Suppressor macrophage treated with lipopolysaccharide for 4 hours (primary cell): ENCODE data around the gene H3-3A.
A peak's percentile ranks its signal among the peaks of the same experiment; 100 is the strongest.

Source experiments
- DNase-seq: peaks from one replicate; pipeline ENCODE4 v3.0.0-alpha.2; 2020

Gene H3-3A

DNA sequence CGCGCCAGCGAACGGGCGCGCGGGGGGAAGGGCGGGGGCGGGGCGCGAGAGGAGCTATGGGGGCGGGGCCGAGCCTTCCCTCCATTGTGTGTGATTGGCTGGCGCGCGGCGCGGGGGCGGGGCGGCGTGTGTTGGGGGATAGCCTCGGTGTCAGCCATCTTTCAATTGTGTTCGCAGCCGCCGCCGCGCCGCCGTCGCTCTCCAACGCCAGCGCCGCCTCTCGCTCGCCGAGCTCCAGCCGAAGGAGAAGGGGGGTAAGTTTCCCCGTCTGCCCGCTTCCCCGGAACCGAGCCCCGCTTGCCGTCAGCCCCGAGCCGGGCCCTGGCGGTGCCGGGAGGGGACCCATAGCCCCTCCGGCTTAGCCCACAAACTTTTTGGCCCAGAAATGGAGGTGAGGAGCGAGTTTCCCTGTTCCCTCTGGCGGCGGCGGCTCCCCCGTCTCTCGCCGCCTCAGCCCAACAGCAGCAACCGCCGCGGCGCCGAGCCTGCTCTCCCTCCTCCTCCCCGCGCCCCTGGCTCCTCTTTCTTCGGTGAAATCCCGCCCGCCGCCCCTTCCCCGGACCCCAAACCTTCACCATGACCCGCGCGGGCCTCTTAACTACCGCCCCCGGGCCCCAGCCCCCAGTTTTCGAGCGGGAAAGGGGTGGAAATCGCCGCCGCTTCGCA, at the start of gene H3-3A:
H3-3A (plus strand) TSS at position 159 of the 666 bp plus-strand sequence. CDS start 1,636 bp downstream, outside the sequence.
- peak; percentile 99 for DNase-seq

DNA sequence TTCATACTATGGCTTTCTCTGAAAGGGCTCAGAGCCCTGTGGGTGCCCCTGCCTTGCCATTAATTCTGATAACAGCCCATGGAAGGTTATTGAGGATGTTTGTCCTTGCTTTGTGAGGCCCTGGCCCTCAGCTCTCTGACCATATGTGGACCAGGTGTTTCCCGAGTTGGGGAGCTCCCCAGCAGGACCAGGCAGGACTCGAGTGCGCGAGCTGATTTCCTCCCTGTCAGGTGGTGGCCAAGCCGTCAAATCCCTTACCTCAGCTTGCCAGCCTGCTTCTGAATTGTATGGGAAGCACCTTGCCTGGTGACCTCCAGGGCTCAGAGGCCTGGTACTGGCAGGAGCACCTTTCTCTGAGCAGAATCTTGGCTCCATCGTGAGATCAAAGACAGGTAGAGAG, 45.4 kb upstream of the H3-3A start:
- DNase-seq = no peak

DNA sequence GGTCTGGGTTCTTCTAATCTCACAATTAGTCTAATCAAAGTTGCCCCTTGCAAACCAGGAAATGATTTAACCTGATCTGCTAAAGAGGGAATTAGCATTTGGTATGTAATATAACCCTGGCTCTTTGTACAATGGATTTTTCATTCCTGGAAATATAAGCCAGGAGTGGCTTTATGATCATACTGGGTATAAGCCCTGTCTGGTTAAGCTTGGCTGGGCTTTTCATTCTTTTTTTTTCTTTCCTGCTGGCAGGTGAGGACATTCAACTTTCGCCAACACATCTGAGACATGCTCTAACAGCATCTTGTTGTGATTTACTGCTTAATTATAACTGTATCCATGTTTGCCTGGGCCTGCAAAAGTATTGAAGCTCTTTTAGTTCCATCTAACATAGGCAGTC, 42.9 kb upstream of the H3-3A start:
- DNase-seq = no peak

DNA sequence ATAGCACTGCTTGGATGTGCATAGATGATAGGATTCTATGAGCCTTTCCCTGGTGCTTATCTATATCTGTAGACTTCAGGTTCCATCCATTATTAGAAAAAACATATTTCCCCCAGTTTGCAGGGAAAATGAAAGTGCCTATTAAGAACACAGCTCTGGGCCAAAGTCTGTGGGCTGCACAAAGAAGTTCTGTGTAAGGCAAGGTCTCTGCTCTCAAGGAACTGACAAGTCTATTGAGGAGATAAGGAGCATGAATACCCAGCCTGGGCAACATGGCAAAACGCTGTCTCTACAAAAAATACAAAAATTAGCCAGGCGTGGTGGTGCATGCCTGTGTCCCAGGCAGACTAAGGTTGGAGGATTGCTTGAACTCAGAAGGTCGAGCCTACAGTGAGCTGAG, 41.1 kb upstream of the H3-3A start:
- no peak for DNase-seq

DNA sequence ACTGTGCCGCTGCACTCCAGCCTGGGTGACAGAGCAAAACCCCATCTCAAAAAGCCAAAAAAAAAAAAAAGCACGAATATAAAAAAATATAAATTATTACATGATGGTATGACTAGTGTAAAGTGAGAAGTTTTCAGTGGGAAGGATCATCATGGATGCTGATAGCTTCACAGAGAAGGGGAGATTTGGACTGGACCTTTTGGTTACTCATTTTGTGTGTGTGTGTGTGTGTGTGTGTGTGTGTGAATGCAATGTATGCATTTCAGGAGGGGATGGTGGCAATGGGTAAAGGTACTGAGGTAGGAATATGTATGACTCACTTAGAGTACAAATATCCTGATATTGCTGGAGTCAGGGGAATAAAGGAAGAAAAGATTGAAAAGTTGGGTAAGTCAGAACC, 40.7 kb upstream of the H3-3A start:
- no peak for DNase-seq

DNA sequence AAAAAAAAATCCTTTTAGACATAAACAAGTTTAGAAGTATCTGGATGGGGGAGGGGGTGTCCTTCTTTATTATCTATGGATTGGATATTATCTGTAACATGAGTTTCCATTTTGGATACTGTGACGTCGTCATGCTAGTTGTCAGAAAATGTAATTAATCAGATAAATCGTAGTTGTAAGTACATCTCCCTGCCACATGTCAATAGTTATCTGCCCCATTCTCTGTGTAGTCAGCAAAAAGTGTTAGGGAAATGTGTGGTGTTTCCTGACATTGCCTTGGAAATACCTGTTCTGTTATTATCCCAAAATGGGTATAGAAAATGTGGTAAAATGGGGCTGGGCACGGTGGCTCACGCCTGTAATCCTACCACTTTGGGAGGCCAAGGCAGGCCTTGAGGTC, 38.8 kb upstream of the H3-3A start:
- no peak for DNase-seq

DNA sequence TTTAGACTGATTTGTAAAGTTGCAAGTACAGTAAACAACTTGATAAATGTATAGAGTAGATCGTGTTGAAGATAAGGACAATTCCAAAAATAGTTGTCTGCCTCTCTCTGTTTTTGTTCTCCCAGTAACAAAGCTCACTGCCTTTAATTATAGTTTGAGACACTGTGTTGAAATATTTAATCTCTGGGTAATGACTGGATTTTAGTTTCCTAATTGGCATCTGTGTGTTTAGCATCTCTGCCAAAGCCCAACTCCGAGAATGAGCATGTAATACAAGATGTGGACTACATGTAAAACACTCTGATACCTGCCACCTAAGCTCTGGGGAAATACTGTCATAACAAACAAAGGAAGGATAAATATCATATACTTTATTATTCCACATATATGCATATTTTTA, 35.7 kb upstream of the H3-3A start:
- DNase-seq = no peak

GRCh38 chr1:226027538-226028217, 34.8 kb upstream of the H3-3A start:
- DNase-seq = peak; percentile 33

GRCh38 chr1:226029093-226029496, 33.4 kb upstream of the H3-3A start:
- peak; percentile 94 for DNase-seq

GRCh38 chr1:226029568-226030225, 32.8 kb upstream of the H3-3A start:
- DNase-seq = no peak

- DNase-seq = peak; percentile 83
Measured at GRCh38 chr1:226033582-226033981, 28.9 kb upstream of the H3-3A start.

DNA sequence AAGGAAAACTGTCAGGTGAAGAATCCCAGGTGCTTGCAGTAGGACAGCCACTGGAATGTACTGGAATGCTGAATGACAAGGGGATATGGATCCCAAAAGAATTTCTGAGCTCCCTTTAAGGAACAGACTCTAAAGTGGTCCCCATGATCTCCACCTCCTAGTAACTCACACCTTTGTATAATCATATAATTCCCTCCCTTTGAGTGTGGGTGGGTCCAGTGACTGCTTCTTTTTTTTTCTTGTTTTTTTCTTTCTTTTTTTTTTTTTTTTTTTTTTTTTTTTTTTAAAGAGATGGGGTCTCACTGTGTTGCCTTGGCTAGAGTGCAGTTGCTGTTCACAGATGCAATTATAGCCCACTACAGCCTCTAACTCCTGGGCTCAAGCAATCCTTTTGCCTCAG, 28.5 kb upstream of the H3-3A start:
- no peak for DNase-seq

GRCh38 chr1:226034482-226034881, 28.0 kb upstream of the H3-3A start:
- DNase-seq = peak; percentile 99

DNA sequence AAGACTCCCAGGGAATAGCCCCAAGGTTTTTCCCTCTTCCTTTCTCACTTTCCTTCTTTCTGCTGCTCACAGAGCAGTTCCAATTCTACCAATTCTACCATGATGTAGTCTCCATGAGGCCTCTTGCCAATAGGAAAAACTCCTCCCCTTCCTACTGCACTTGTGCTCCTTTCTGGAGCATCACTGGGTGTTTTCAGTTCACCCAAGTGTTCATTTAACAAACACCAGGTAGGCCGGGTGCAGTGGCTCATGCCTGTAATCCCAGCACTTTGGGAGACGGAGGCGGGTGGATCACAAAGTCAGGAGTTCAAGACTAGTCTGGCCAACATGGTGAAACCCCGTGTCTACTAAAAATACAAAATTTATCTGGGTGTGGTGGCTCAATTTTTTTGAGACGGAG, 26.6 kb upstream of the H3-3A start:
- DNase-seq = no peak

DNA sequence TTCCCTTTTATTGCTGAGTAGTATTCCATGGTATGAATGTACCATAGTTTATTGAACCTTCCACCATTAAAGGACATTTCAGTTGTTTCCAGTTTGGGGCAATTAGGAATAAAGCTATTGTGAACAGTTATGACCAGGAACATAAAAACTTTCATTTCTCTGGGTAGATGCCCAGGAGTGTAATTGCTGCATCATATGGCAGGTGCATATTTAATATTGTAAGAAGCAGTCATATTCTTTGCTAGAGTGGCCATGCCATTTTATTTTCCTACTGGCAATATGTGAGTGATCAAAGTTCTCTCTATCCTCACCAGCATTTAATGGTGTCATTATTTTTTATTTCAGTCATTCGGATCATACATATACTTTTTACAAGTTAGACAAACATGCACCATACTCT, 23.9 kb upstream of the H3-3A start:
- no peak for DNase-seq

DNA sequence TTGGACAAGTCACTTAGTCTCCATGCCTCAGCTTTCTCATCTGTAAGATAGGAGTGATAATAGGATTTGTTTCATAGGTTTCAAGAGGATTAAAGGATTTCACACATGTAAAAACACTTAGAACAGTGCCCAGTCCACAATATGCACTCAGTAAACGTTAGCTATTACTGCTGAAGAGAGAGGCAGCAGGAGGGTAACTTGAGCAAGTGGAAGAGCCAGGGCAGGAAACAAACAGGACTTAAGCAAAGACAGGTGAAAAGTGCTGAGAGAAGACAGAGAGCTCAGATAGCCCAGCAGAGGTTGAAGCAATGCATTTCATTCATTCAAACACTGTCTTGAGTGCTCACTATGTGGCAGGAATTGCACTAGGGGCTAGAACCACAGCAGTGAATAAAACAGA, 21.1 kb upstream of the H3-3A start:
- no peak for DNase-seq

- no peak for DNase-seq
Measured at GRCh38 chr1:226044514-226045101, 17.9 kb upstream of the H3-3A start.

GRCh38 chr1:226046240-226046639, 16.3 kb upstream of the H3-3A start:
- peak; percentile 87 for DNase-seq

DNA sequence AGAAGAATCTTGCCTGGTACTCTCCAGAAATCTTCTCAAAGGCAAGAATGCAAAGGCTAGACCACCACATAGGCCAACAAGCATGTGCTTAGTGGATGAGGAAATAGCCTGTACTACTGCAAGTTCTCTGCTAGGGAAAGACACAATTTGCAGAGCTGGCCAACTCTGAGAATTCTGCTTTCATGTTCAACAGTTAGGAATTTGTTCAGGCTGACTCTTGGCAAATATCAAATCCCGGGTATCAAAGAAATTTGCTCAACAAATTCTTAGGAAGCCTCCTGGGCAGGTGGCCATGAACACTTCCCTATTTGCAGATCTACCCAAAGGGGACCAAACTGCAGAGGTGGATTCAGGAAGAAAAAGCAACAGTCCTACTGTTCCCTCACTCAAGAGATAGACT, 15.0 kb upstream of the H3-3A start:
- no peak for DNase-seq

- no peak for DNase-seq
Measured at GRCh38 chr1:226048886-226049285, 13.6 kb upstream of the H3-3A start.

DNA sequence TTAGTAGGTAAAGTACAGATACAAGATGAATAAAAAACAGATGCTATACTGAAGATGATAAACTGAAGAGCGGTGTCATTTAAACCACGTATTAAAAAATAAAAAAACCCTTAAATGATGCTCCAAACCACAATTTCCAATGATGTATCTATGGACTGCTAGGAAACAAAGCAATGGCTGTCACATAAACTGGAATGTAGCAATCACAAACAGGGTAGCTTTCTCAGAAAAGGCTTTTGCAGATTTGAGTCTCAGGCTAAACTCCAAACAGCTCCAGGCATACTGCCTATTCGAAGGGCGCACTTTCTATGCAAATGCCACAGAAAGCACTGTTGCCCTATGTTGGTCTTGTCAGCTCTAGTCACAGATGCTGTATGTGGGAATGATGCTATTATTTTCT, 12.4 kb upstream of the H3-3A start:
- DNase-seq = no peak

- DNase-seq = peak; percentile 78
Measured at GRCh38 chr1:226051365-226051764, 11.2 kb upstream of the H3-3A start.

DNA sequence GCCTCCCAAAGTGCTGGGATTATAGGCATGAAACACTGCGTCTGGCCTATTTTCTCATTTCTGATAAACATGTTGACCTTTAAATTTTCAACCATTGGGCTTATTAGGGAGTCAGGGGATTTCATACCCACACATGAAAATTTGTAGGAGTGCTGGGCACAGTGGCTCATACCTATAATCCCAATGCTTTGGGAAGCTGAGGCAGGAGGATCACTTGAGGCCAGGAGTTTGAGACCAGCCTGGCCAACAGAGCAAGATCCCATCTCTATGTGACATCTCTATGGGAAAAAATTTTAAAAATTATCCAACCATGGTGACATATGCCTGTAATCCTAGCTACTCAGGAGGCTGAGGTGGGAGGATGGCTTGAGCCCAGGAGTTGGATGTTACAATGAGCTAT, 10.5 kb upstream of the H3-3A start:
- DNase-seq = no peak
